RKO (cell line): Measurements from ENCODE around the gene RASSF4.

Source experiments
- DNase-seq: peaks from one replicate; pipeline ENCODE4 v3.0.0-alpha.2; 2016; ENCODE audit warnings: low spot score

RASSF4 gene

DNA sequence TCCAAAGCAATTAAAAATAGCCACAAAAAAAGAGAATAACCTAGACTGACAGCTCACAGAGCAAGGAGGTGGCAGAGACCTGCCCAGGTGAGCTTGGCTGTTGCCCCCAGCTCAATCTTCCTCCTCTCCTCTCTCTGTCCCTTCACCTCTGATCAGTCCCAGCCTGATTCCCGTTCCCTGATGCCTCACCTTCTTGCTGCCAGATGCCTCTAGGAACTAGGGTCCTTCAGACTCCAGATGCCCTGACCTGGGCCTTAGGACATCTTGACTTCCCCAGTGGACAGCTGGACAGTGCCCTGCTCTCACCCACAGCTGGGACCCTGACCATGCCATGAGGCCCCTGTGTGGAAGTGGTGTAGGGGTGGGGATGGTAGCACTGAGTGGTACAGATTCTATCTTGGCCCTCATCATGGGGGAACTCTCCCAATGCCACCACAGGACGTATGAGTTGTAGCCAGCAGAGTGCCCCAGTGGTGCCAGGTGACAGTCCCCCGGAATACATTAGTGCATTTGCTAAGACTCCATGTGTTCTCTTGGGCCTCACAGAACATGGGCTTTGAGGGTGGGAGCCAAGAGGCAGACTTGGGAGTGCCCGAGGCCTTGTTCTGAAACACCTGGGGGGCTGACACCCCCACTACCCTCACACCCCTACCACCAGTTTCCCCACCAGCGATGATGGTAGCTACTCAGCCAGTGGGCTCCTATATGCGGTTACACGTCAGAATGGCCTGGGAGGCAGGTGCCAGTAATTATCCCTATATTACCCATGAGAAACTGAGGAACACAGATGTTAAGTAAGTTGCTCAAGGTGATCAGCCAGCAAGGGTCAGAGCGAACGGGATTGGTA is 17.0 kb downstream of the RASSF4 start:
- DNase-seq = no peak

DNA sequence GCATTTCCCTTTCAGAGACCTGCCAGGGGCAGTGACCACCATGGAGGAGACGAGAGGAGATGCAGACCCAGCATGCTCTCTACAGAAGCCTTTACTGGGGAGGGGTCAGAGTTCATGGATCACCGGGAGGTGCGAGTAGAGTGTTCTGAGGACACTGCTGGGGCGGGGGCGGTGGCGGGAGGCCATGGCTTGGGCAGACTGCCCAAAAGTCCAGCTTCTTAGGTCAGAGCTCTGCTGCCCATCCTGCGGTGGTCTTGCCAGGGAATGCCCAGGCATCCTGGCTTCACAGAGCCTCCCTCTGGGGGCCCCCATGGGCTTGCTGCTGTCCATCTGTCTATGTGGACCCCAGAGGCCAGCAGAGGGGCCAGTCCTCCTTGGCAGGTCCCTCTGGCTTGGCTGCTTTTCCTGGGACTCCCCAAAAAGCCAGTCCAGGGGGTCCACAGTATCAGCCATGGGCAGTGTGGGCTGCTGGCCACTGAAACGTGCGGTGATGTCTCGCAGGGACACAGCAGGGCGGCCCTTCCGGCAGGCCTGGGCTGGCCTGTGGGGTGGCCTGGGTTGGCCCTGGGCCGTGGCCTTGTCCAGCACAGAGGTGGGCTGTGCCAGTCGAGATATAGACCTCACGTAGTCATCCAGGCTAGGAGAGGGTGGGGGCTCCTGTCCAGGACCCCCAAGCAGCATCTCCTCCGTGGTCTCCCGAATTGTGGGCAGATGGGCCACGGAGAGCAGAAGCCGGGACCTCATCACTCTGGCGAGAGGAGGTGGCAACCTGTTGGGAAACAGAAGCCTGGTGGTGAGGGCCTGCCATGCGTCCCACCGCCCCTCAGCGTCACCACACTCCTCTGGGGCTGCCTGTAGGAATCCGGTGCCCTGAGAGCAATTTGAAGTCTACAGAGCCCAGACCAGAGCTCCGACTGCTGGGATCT is 17.9 kb downstream of the RASSF4 start:
- no peak for DNase-seq

DNA sequence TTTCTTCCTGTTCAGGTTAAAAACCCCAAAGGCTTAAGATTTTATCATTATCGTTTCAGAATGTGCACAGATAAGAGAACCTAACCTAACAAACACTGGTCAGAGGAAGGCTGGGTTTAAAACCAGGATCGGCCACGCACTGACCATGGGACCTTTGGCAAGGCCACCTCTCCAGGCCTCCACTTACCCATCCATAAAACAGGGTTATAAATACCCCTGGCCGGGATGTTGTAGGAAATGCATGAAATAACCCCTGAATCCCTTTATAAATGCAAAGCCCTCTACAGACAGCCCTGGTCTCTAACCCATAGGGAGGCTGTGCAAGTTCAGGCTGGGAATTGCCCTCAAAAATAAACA is 18.6 kb downstream of the RASSF4 start:
- no peak for DNase-seq

DNA sequence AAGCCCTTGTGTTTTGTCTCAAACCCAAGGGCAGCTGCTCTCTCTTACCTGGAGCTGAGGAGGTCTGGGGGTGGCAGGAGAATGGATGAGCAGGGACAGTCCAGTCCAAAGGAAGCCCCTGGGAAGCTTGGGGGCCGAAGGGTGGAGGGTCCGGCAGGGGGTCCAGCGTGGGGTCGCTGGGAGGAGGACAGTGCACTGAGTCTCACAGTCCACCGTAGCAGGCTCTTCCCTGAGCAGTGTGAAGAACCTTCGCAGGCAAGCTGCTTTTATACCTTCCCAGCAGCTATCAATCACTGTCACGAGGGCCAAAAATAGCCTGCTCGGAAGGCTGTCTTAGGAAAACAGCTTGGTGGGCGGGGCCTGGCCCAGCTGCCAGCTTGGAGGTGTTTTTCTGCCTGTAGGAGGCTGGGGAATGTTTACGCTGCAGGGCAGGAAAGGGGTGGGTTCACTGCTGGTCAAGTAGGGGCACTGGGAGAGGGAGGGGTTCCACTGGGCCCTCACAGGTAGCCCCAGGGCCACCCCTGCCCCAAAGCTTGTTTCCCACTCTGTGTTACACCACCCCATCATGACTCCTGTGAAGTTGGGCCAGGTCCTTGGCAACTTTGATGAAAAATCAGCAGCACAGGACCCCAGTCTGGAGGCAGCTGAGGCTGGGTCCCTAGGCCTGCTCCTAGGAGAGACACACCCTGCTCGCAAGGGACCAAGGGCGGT is 19.1 kb downstream of the RASSF4 start, which contains the start of gene DEPP1:
Gene DEPP1, minus strand, starts transcription at position 240 of the 711 bp plus-strand sequence. CDS start 779 bp downstream, outside the sequence.
- no peak for DNase-seq

DNA sequence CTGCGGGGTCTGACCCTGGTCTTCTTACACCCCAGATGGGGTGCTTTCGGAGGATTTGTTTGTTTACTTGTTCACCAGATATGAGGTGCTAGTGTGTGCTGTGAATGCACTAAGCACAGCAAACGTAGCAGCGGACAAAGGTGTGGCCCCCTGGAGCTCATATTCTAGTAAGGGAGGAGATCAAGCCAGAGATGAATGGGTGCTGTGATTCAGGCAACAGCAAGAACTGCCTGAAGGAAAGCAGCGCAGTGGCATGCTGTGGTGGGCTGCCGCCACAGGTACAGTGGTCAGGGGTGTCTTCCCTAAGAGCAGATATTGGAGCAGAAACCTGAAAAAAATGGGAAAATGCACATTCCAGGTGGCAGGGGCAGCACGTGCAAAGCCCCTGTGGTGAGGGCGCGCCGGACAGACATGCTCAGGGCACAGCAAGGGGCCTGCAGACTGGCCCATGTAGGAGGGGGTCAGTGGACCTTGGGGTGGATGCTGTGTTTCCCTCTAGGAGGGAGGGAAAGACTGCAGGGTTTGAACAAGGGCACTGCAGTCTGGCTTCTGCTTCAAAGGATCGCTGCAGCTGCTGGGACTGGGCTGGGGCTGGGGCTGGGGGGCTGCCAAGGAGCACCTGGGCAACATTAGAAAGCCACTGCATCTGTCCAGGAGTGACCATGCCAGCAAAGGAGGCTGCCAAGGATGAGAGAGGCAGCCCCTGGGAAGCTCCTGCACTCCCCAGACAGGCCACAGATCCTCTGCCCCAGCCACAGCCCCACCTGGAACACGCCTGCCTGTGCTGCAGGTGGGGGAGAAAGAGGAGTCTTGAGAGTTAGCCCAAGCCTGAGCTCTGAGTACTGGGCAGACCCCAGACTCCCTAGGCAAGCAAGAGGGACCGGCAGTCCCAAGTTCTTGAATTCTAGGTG is 19.9 kb downstream of the RASSF4 start:
- no peak for DNase-seq

DNA sequence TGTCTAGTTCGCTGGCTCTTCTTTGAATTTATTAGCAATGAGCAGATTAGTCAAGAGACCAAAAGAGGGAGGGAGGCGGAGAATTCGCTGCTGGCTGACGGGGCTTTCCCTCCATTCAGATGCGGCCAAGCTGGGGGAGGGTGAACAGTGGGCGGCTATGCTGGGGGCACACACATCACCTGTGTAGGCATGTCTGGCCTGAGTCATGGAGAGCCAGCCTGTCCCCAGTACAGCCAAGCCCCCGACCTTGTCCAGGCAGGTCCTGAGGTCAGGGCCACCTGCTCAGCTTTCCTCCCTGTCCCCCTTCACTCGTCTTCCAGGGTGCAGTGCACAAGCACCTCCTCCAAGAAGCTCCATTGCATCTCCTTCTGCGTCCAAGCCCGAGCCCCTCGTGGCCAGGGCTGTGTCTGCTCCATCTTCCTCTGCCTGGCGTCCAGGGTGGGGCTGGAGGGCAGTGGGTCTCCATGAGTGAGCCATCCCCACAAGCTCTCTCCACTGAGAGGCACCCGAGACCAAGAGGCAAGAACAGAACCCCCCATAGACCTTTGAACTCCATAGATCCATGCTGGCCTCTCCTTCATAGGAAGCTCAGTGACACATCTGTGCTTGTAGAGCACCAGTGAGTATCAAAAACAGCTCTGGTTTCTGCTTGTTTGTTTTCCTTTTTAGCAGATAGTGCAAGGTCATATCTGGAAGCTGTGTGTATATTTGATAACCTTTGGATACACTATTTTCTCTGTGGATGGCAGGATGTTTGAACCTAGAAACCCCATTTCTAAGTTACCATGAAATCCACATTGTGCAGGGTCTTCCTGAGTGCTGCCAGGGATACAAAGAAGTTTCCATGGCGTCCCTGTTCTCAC is 20.9 kb downstream of the RASSF4 start:
- DNase-seq = no peak

DNA sequence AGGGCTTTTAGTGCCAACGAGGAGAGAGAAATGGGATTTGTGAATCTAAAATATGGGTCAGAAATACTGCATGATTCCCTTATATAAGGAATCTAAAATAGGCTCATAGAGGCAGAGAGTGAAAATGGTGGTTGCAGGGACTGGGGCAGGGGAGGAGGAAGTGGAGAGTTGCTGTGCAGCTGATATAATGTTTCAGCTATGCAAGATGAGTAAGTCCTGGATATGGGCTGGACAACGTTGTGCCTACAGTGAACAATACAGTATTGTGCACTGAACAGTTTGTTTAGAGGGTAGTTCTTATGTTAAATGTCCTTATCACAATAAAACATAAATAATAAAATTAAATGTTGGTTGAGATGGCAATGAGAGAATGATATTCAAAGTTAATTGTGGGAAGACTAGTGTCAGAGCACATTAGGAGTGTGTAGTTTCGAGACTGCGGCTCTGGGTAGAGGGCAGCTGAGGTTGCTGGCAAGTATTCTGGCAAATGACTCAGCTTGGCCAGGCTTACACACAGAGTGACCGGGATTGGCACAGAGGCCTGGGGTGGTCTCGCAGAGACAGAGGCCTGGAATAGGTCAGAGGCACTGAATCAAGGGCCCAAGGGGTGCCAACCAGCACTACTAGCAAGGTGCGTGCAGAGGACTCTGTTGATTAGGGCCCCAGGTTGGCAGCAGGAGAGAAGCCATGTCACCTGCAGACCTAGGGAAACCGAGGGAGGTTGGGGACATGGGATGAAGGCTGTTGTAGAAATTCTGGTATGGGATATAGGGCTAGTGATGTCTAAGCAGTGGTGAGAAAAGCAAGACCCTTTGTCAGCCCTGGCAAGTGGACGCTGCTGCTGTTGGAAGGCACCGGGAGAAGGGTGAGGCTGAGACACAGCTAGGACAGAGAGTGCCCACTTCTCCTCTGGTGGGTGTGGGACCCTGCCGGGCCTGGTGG is 21.8 kb downstream of the RASSF4 start:
- DNase-seq = peak; percentile 96

DNA sequence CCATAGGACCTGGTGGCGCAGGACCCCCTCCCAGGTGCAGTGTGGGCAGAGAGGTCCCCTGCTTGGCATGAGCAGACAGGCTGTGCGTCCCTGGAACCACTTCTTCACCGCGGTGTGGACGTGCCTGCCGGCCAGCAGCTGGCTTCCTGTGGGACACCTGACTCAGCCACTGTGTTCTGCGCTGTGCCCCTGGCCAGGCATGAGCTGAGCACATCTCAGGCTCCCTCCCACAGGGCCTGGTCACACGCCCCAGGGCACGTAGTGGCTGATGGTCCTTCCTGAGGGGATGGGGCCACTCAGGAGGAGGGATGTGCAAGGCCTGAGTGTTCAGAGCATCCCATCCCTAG is 22.5 kb downstream of the RASSF4 start:
- DNase-seq = no peak

DNA sequence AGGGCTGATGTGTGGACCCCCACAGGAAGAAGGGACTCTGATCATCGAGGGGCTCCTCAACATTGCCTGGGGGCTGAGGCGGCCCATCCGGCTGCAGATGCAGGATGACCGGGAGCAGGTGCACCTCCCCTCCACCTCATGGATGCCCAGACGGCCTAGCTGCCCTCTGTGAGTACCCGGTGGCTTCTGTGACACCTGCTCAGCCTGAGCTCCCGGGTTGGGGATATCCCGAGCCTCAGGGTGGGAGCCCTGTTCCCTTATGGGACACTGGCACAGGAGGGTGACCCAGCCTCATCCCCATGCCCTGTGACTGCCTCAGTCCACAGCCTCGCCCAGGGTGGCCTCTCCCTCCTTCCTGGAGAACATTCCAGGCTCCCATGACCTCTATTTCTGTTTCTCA is 22.9 kb downstream of the RASSF4 start:
- no peak for DNase-seq

DNA sequence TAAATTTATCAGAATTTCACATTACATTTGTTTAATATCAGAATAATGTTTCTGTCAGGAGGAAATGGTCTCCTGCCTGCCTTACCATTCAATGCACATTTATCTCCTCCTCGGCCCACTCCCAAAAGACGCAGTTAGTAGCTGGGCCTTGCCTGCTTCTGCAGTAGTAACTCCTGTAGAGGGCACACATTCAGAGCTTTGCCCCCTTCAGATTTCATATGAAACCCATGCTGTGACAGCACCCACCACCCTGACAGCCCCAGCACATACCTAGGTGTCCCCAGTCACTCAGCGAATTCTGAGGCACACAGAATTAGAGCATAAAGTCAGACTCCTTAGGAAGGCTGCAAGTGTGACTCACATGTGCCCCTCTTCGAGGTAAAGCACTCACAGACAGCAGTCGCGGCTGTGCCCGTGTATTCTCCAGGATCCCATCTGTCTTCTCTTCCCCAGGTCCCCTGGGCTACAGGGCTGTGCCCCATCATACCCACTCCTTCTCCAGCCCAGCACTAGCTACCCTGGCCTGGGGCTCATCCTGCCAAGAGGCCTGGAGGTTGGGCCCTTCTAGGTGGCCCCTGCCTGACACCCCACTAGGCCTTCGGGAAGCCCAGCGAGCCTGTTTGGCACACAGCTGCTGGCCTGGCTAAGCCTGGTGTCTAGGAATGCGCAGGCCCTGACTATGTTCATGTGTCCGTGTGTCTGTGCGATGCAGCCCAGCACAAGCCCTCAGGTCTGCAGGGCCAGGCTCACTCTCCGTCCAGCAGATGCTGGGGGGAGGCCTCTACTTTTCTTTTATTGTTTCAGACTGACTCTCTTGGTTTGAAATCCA is 23.7 kb downstream of the RASSF4 start:
- DNase-seq = no peak

DNA sequence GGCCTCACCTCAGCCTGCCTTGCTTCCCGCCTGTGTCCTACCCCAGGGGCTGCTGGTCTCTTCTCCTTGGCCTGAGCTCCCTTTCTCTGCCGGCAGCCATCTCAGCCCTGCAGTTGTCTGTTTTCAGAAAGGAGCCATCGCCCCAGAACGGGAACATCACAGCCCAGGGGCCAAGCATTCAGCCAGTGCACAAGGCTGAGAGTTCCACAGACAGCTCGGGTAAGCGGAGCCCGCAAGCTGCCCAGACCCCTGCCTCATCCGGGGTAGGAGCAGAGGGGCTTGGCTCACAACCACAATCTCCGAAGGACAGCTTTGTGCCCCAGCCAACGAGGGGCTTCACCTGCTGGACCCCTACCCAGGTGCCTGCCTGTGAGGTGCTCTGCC is 24.3 kb downstream of the RASSF4 start:
- no peak for DNase-seq

DNA sequence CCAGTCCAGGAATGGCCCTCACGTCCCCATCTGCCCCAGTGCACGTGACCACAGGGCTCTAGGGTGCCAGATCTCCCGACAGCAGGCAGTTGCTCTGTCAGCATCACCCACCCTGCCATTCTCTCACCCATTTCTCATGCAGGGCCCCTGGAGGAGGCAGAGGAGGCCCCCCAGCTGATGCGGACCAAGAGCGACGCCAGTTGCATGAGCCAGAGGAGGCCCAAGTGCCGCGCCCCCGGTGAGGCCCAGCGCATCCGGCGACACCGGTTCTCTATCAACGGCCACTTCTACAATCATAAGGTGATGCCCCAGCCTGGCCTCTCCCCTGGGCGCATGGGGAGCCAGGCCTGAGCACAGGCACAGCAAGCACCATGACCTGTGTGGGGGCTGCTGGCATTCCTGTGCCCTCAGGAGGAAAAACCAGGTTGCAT is 25.1 kb downstream of the RASSF4 start:
- no peak for DNase-seq

DNA sequence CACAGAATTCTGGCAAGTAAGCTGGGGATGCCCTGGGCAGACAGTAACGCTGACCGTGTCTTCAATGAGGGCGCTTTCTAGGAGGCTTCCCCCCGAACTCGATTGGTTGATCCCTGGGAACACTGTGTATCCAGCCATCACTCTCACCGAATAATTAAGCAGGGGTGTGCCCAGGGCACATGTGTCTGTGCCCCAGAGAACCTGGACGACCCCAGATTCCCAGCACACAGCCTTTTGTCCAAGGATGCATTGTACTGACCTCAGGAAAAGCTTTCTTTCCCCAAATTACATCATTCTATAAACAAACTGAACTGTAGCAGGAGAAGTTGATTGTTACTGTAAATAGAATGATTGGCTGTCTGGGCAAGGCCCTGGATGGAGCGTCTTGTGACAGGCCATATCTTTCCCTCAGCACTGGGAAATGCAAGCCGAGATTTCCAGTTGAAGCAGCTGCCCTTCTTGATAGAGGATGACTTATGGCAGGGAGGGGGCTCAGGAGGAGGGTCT is 25.6 kb downstream of the RASSF4 start:
- no peak for DNase-seq

DNA sequence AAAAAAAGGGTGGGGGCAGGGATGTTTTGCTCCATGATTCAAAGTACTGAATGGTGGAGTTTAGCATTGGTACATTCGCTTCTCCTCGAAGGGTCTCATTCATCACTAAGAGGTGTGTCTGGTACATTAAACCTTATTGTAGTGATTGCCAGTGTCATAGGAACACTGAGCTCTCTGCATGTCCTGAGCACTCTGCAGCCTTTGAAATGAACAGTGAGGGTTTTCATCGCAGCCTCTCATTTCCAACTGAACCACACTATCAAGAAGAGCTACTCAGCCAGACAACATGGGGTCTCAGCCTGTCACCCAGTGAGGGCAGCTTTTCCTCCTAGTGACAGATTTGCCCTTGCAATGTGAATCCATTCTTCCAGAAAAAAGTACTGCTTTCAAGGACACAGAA is 26.6 kb downstream of the RASSF4 start:
- DNase-seq = no peak

DNA sequence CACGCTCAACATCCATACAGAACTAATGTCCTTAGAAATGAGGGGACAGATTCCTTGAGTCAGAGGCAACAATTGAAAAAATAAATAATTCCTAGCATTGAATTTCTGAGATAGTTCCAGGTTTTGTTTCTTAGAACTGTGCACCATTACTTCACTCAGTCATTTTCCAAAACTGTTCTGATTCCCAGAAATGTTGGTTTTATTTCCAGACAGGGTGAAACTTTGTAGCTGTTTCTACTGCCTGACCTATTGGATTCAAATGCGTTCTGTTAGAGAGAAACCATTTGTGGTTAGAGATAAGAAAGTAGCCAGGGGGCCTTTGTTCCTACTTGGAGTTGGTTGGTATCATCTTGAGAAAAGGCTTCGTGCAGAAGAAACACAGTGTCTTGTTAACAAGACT is 27.1 kb downstream of the RASSF4 start:
- DNase-seq = no peak

DNA sequence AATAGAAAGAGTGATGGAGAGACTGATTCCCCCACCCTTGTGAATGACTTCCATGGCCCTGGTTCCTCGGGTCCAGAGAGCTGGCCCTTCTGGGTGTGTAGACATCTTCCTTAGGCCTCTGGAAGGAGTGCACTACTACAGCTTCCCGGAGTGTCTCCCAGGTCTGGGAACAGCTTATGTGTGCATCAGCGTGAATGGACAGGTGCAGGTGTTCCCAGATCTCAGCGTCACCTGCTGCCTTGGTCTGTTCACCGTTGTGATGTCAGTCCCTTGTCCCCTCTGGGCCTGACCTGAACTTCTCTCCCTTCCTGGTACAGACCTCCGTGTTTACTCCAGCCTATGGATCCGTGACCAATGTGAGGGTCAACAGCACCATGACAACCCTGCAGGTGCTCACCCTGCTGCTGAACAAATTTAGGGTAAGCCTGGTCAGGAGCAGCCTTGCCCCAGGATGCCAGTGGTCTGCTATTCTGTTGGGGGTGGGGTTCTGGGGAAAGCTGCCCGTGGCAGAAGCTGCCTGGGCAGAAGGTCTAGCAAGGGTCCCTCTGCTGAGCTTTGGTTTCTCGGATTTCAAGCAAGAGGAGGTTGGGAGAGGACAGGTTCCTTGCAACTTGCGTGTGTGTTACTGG is 29.5 kb downstream of the RASSF4 start:
- no peak for DNase-seq

DNA sequence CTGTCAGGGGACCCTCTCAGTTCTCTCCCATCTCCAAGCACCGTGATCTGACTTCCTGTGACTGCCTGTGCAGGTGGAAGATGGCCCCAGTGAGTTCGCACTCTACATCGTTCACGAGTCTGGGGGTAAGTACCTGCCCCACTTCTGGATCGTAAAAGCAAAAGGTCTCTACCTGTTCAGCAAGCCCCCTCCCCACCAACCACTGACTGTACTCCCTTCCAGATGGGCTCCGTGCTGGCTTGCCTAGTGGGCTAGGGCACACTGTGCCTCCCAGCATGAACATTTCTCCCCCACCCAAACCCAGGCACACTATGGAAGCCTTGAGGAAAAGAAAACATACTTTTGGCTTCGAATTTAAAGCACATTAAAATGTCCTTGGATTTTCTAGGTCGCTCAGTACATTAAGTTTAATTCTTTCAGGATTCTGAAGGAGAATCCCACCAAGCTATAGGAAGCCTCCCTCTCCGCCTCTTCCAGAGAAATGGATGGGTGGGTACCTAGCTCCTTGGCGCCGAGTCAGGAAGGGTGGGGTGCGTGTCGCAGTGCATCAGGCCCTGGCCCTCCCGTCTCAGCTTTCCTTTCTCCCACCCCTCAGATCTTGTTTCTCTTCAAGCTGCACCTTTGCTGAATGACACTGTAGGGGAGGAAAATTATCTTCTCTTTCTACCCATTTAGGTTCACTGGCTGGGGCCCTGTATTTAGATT is 30.1 kb downstream of the RASSF4 start:
- DNase-seq = no peak
